Thyroid gland (tissue), 4 donors: Measurements from ENCODE around the gene FPR1.

Experiments
- CTCF ChIP-seq, 6 experiments: fragments of 200-600 bp in 3 of 6; fragments of 450-650 bp in 3 of 6; sonication (generic) in 3 of 6; IDR thresholded peaks; one replicate each; pipeline ENCODE4 v1.5.1; 2016 to 2019; ENCODE audit warnings: antibody characterized with exemption in 6 of 6, mild to moderate bottlenecking in 2 of 6, inconsistent platforms in 1 of 6, moderate library complexity in 1 of 6
- POLR2A ChIP-seq, 2 donors: fragments of 450-650 bp; IDR thresholded peaks; one replicate each; pipeline ENCODE4 v1.6.1; 2017; ENCODE audit warnings: antibody characterized with exemption in 2 of 2, mild to moderate bottlenecking in 2 of 2, moderate library complexity in 1 of 2

- TF ChIP-seq CTCF (IDR thresholded peaks at IDR 0.05): no peak
- TF ChIP-seq POLR2A (IDR thresholded peaks at IDR 0.05): no peak
Observed at GRCh38 chr19:51761696-51762095, 10.0 kb upstream of the FPR1 start.
